ENCODE measurements around the gene NPAS3. TPM values are rescaled to one million over a fixed set of nuclear protein-coding genes. Genes with fewer than 3 reads are reported as not detected.

NPAS3 gene
- total and polyA plus RNA-seq, 11 donors: 0.15 to 3.4 (median 0.92) TPM

- no peak for DNase-seq
- peak overlapping the region; percentile 14 to 88 (median 74) for H3K27ac ChIP-seq
- 37 to 47% (median 38%) methylated on average over 13 of the region's 13 CpGs for WGBS, 4 donors
- peak overlapping the region; percentile 25 to 69 (median 60) for H3K4me3 ChIP-seq
- H3K9me3 ChIP-seq: no peaks in the 10 kb centered on the region
- intact Hi-C loops (cut with DNase I): no loop called here
- H3K4me1 ChIP-seq: peaks cover 0 to 16% (median 7%) of the 10 kb centered on the region in 12 donors
- H3K36me3 ChIP-seq: no peaks in the 10 kb centered on the region
- no peak for TF ChIP-seq POLR2A (IDR thresholded peaks at IDR 0.05)
- ATAC-seq: no peak
- H3K27me3 ChIP-seq: peaks cover 3 to 42% (median 27%) of the 10 kb centered on the region in 9 donors
Observed at GRCh38 chr14:32940066-32940651, 1.5 kb downstream of the NPAS3 start.

GRCh38 chr14:32940711-32941667 lies 2.3 kb downstream of the NPAS3 start:
- Histone ChIP-seq H3K27ac (peak overlapping the region in 1 of 12 donors; percentile 88), H3K9me3 (no peaks in the 10 kb centered on the region), H3K4me1 (peaks cover 0 to 13% (median 5%) of the 10 kb centered on the region in 12 donors), H3K4me3 (peak overlapping the region in 4 of 12 donors; percentile 50 to 69 (median 60)), H3K36me3 (no peaks in the 10 kb centered on the region), H3K27me3 (peaks cover 0 to 34% (median 20%) of the 10 kb centered on the region in 9 donors)
- intact Hi-C loops (cut with DNase I): no loop called here
- no peak for DNase-seq
- ATAC-seq: no peak
- 76 to 81% (median 78%) methylated on average over 7 of the region's 7 CpGs for WGBS, 4 donors
- TF ChIP-seq CTCF (IDR thresholded peaks at IDR 0.05) (no peak), POLR2A (IDR thresholded peaks at IDR 0.05) (no peak)

- DNase-seq (no peak), ATAC-seq (no peak)
- peaks cover 0 to 13% (median 5%) of the 10 kb centered on the region in 12 donors for H3K4me1 ChIP-seq
- H3K36me3 ChIP-seq: no peaks in the 10 kb centered on the region
- WGBS, 4 donors: 89 to 94% (median 90%) methylated on average over 2 of the region's 2 CpGs
- H3K9me3 ChIP-seq: no peaks in the 10 kb centered on the region
- H3K27ac ChIP-seq: no peak overlapping the region
- intact Hi-C loops (cut with DNase I): no loop called here
- TF ChIP-seq CTCF (IDR thresholded peaks at IDR 0.05): no peak
- TF ChIP-seq POLR2A (IDR thresholded peaks at IDR 0.05): no peak
- peaks cover 0 to 27% (median 13%) of the 10 kb centered on the region in 9 donors for H3K27me3 ChIP-seq
- H3K4me3 ChIP-seq: no peak overlapping the region
Observed at GRCh38 chr14:32941668-32942065, 3.0 kb downstream of the NPAS3 start.

- H3K36me3 ChIP-seq: no peaks in the 10 kb centered on the region
- WGBS, 4 donors: 96 to 98% (median 97%) methylated on average over 1 of the region's 1 CpG
- DNase-seq (no peak), ATAC-seq (no peak)
- peaks cover 0 to 4% (median 0%) of the 10 kb centered on the region in 9 donors for H3K27me3 ChIP-seq
- no peaks in the 10 kb centered on the region for H3K4me1 ChIP-seq
- intact Hi-C loops (cut with DNase I): no loop called here
- TF ChIP-seq CTCF (IDR thresholded peaks at IDR 0.05): no peak
- TF ChIP-seq POLR2A (IDR thresholded peaks at IDR 0.05): no peak
- no peak overlapping the region for H3K4me3 ChIP-seq
- no peaks in the 10 kb centered on the region for H3K9me3 ChIP-seq
- H3K27ac ChIP-seq: no peak overlapping the region
Observed at GRCh38 chr14:32947081-32947480, 8.4 kb downstream of the NPAS3 start.
